Small intestine (tissue), 7 donors: ENCODE results near the gene NOSTRIN. TPM values are rescaled to one million over a fixed set of nuclear protein-coding genes. Genes with fewer than 3 reads are reported as not detected.
A peak's percentile ranks its signal among the peaks of the same experiment; 100 is the strongest.
"Not testable (repeated sequence)": the region's sequence is repeated elsewhere in the genome, so short reads cannot be mapped to it uniquely, and the experiment has no call there.

ENCODE experiments used
- DNase-seq, 2 donors: peaks; one replicate each; pipeline versions ENCODE4 v3.0.0 to v3.0.0-alpha.2; 2013
- FAIRE-seq: peaks from 2 replicates; lab custom pipeline; 2012; peaks lifted over from hg19 to GRCh38; lab: Jason Lieb, UNC
- H3K27ac ChIP-seq, 3 donors: one replicate each; pipeline ENCODE4 v1.5.1; 2013; ENCODE audit warnings: low read length in 2 of 3, mild to moderate bottlenecking in 2 of 3, control low read depth in 1 of 3, inconsistent platforms in 1 of 3, low read depth in 1 of 3, moderate library complexity in 1 of 3
- H3K27me3 ChIP-seq, 3 donors: one replicate each; pipeline ENCODE4 v1.6.1; 2013; ENCODE audit warnings: low read length in 3 of 3, inconsistent platforms in 1 of 3; ENCODE audit not compliant: control insufficient read depth in 3 of 3, insufficient read depth in 3 of 3
- H3K36me3 ChIP-seq, 3 donors: one replicate each; pipeline ENCODE4 v1.6.1; 2013; ENCODE audit warnings: low read length in 3 of 3, inconsistent platforms in 1 of 3, low read depth in 1 of 3, mild to moderate bottlenecking in 1 of 3, moderate library complexity in 1 of 3; ENCODE audit not compliant: control insufficient read depth in 3 of 3, insufficient read depth in 2 of 3
- H3K4me1 ChIP-seq, 3 donors: one replicate each; pipeline ENCODE4 v1.6.1; 2013; ENCODE audit warnings: low read length in 2 of 3, inconsistent platforms in 1 of 3, low read depth in 1 of 3, mild to moderate bottlenecking in 1 of 3, moderate library complexity in 1 of 3; ENCODE audit not compliant: control insufficient read depth in 3 of 3, insufficient read depth in 2 of 3
- H3K4me3 ChIP-seq, 3 donors: one replicate each; pipeline ENCODE4 v1.5.1; 2013; ENCODE audit warnings: low read length in 3 of 3, control low read depth in 1 of 3, inconsistent platforms in 1 of 3, low read depth in 1 of 3, mild to moderate bottlenecking in 1 of 3, moderate library complexity in 1 of 3
- H3K9me3 ChIP-seq, 2 donors: one replicate each; pipeline ENCODE4 v1.6.1; 2013; ENCODE audit warnings: low read depth in 1 of 2, low read length in 1 of 2; ENCODE audit not compliant: control insufficient read depth in 2 of 2, insufficient read depth in 1 of 2
- WGBS, 3 donors: extraction: QIAGEN DNeasy Blood & Tissue Kit; methylation state at CpG; one replicate each; pipeline ENCODE4 v1.1.7; 2013; 5-methylcytosine and 5-hydroxymethylcytosine counted together
- polyA plus RNA-seq, 4 donors: library from polyadenylated mRNA; stranded (reverse) in 3 of 4; unstranded in 1 of 4; fragments of 200-250 nt in 3 of 4; fragments of 120-200 nt in 1 of 4; gene quantifications; one replicate each; pipeline versions ENCODE4 v1.2.1 to v1.2.3, GENCODE V29; 2013
- donor health status: healthy with polysubstance abuse.
- donor health status: control.
- donor health status: control.
- donor health status: Bipolar disorder and iron deficiency.
- donor health status: healthy.

The NOSTRIN gene
- polyA plus RNA-seq, 4 donors: 14.0 to 43.8 (median 36.9) TPM

- Histone ChIP-seq H3K4me3 (no peak overlapping the region), H3K4me1 (no peaks in the 10 kb centered on the region), H3K27me3 (no peaks in the 10 kb centered on the region), H3K27ac (no peak overlapping the region), H3K36me3 (peaks cover 4 to 29% (median 5%) of the 10 kb centered on the region in 3 donors), H3K9me3 (no peaks in the 10 kb centered on the region)
- WGBS, 3 donors: 96 to 100% (median 100%) methylated on average over 1 of the region's 1 CpG
- DNase-seq: no peak
- FAIRE-seq: no peak
These were observed 51.0 kb downstream of the NOSTRIN start for GRCh38 chr2:168853471-168853870.

GRCh38 chr2:168854651-168855050, 52.2 kb downstream of the NOSTRIN start:
- FAIRE-seq (no peak), DNase-seq (no peak)
- no peaks in the 10 kb centered on the region for H3K9me3 ChIP-seq
- no peak overlapping the region for H3K27ac ChIP-seq
- H3K4me3 ChIP-seq: no peak overlapping the region
- 95 to 98% (median 96%) methylated on average over 5 of the region's 5 CpGs for WGBS, 3 donors
- H3K4me1 ChIP-seq: no peaks in the 10 kb centered on the region
- no peaks in the 10 kb centered on the region for H3K27me3 ChIP-seq
- peaks cover 4 to 29% (median 5%) of the 10 kb centered on the region in 3 donors for H3K36me3 ChIP-seq

- FAIRE-seq (no peak), DNase-seq (no peak)
- H3K27ac ChIP-seq: no peak overlapping the region
- WGBS, 3 donors: 96 to 98% (median 98%) methylated on average over 3 of the region's 3 CpGs
- no peaks in the 10 kb centered on the region for H3K9me3 ChIP-seq
- H3K36me3 ChIP-seq: peaks cover 4 to 26% (median 5%) of the 10 kb centered on the region in 3 donors
- H3K4me3 ChIP-seq: no peak overlapping the region
- H3K4me1 ChIP-seq: no peaks in the 10 kb centered on the region
- H3K27me3 ChIP-seq: no peaks in the 10 kb centered on the region
These were observed 53.2 kb downstream of the NOSTRIN start for GRCh38 chr2:168855601-168856000.

DNA sequence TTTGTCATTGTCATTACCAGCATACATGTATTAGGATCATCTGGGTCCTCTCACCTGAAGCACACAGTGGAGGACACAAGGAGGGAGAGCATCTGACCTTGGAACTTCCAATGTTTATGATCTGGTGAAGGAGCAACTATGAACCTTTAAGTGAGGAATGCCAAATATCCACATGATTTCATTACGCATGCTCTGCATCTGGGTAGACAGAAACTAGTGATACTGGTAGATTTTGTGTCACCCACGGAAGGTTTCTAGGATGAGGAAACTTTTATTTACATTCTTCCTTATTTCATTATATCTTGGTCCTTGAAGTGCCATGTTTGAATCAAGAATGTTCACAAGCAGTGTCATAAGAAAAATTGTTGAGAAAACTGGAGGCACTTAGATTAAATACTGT, 55.7 kb downstream of the NOSTRIN start:
- H3K4me3 ChIP-seq: no peak overlapping the region
- 95 to 98% (median 97%) methylated on average over 2 of the region's 2 CpGs for WGBS, 3 donors
- FAIRE-seq (no peak), DNase-seq (no peak)
- no peaks in the 10 kb centered on the region for H3K9me3 ChIP-seq
- no peaks in the 10 kb centered on the region for H3K27me3 ChIP-seq
- no peaks in the 10 kb centered on the region for H3K4me1 ChIP-seq
- H3K27ac ChIP-seq: no peak overlapping the region
- H3K36me3 ChIP-seq: peaks cover 4 to 21% (median 7%) of the 10 kb centered on the region in 3 donors

DNA sequence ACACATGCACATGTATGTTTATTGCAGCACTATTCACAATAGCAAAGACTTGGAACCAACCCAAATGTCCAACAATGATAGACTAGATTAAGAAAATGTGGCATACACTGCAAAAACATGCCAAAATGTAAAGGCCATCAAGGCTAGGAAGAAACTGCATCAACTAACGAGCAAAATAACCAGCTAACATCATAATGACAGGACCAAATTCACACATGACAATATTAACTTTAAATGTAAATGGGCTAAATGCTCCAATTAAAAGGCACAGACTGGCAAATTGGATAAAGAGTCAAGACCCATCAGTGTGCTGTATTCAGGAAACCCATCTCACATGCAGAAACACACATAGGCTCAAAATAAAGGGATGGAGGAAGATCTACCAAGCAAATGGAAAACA, 64.7 kb downstream of the NOSTRIN start:
- 92 to 100% (median 93%) methylated on average over 1 of the region's 1 CpG for WGBS, 3 donors
- H3K36me3 ChIP-seq: peaks cover 0 to 14% (median 10%) of the 10 kb centered on the region in 3 donors
- not testable (repeated sequence) for H3K27ac ChIP-seq, H3K4me1 ChIP-seq, H3K27me3 ChIP-seq, H3K4me3 ChIP-seq, FAIRE-seq, DNase-seq, H3K9me3 ChIP-seq

DNA sequence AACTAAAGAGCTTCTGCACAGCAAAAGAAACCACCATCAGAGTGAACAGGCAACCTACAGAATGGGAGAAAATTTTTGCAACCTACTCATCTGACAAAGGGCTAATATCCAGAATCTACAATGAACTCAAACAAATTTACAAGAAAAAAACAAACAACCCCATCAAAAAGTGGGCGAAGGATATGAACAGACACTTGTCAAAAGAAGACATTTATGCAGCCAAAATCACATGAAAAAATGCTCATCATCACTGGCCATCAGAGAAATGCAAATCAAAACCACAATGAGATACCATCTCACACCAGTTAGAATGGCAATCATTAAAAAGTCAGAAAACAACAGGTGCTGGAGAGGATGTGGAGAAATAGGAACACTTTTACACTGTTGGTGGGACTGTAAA, 67.9 kb downstream of the NOSTRIN start:
- H3K4me3 ChIP-seq, H3K36me3 ChIP-seq, DNase-seq, H3K4me1 ChIP-seq, FAIRE-seq, H3K27ac ChIP-seq, H3K27me3 ChIP-seq, H3K9me3 ChIP-seq: not testable (repeated sequence)
- 100% methylated on average over 1 of the region's 1 CpG for WGBS, 3 donors

DNA sequence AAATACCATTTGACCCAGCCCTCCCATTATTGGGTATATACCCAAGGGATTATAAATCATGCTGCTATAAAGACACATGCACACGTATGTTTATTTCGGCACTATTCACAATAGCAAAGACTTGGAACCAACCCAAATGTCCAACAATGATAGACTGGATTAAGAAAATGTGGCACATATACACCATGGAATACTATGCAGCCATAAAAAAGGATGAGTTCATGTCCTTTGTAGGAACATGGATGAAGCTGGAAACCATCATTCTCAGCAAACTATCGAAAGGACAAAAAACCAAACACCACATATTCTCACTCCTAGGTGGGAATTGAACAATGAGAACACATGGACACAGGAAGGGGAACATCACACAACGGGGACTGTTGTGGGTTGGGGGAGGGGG, 68.4 kb downstream of the NOSTRIN start:
- H3K27me3 ChIP-seq, H3K4me1 ChIP-seq, H3K27ac ChIP-seq, H3K9me3 ChIP-seq, H3K4me3 ChIP-seq, FAIRE-seq, H3K36me3 ChIP-seq, DNase-seq: not testable (repeated sequence)
- 90 to 98% (median 96%) methylated on average over 4 of the region's 4 CpGs for WGBS, 3 donors

DNA sequence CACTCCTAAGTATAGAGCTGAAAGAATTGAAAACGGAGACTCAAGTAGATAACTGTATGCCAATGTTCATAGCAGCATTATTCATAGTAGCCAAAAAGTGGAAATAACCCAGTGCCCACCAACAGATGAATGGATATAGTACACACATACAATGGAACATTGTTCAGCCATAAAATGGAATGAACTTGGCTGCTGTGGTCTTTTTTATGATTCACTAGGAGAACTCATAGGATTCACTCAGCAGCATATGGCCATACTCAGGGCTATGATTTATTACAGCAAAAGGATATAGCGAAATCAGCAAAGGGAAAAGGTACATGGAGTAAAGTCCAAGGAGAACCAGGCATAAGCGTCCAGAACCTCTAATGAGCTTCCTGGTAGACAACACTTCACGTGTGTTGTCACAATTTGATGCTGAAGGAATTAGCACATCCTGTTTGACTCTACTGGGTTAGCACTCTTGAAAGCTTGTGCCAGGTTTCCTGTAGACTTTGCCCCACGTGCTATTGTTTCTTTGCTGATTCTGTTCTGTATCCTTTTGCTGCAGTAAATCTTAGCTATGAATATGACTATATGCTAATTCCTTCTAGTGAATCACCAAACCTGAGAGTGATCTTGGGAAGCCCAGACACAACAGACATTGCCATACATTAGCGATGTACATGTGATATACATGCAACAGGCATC, 72.1 kb downstream of the NOSTRIN start:
- FAIRE-seq: peak; percentile 53
- H3K36me3 ChIP-seq: peaks cover 0 to 3% (median 0%) of the 10 kb centered on the region in 3 donors
- WGBS, 3 donors: 29 to 64% (median 57%) methylated on average over 6 of the region's 6 CpGs
- H3K27me3 ChIP-seq: no peaks in the 10 kb centered on the region
- peak overlapping the region in 2 of 3 donors; percentile 3 to 41 for H3K27ac ChIP-seq
- H3K4me3 ChIP-seq: no peak overlapping the region
- H3K4me1 ChIP-seq: no peaks in the 10 kb centered on the region
- no peaks in the 10 kb centered on the region for H3K9me3 ChIP-seq
- peak; percentile 54 to 96 for DNase-seq

DNA sequence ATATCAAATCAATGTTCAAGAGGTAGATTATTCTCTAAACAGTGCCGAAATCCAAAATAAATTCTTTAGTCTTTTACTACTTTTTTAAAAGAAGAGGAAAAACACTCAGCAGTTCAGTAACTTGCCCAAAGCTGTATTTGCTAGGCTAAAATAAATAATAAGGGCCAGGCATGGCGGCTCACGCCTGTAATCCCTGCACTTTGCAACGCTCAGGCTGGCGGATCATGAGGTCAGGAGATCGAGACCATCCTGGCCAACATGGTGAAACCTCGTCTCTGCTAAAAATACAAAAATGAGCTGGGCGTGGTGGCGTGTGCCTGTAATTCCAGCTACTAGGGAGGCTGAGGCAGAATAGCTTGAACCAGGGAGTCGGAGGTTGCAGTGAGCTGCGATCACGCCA, 79.7 kb downstream of the NOSTRIN start:
- 96 to 98% (median 97%) methylated on average over 12 of the region's 12 CpGs for WGBS, 3 donors

More for the DNA sequence above, 79.7 kb downstream of the NOSTRIN start:
- H3K4me3 ChIP-seq, H3K27me3 ChIP-seq, H3K9me3 ChIP-seq, FAIRE-seq, H3K27ac ChIP-seq, H3K4me1 ChIP-seq, H3K36me3 ChIP-seq, DNase-seq: not testable (repeated sequence)
